Hepatocyte (in vitro differentiated cells): ENCODE data around the gene TRIM44.

ENCODE experiments used
- CTCF ChIP-seq: fragments of 200-600 bp; sonication (generic); IDR thresholded peaks from 2 replicates; pipeline ENCODE4 v1.5.1; 2016; ENCODE audit warnings: antibody characterized with exemption, mild to moderate bottlenecking; ENCODE audit not compliant: poor library complexity
- EZH2 ChIP-seq: fragments of 200-600 bp; sonication (generic); IDR thresholded peaks from 2 replicates; pipeline ENCODE4 v1.6.1; 2016; ENCODE audit warnings: antibody characterized with exemption, mild to moderate bottlenecking, borderline replicate concordance
- EZH2phosphoT487 ChIP-seq: fragments of 200-600 bp; sonication (generic); IDR thresholded peaks from one replicate; pipeline ENCODE4 v1.6.1; 2018; ENCODE audit warnings: antibody characterized with exemption, mild to moderate bottlenecking, low read depth, moderate library complexity; ENCODE audit not compliant: unreplicated experiment, severe bottlenecking

- no peak for TF ChIP-seq CTCF
- no peak for TF ChIP-seq EZH2
- no peak for TF ChIP-seq EZH2phosphoT487
Measured at GRCh38 chr11:35845860-35846259, 183.3 kb downstream of the TRIM44 start.
